ENCODE results near the gene KLHL12. TPM values are rescaled to one million over a fixed set of nuclear protein-coding genes. Genes with fewer than 3 reads are reported as not detected.
A peak's percentile ranks its signal among the peaks of the same experiment; 100 is the strongest.

KLHL12 gene
- total and polyA plus RNA-seq, 2 donors, result 19.3 to 25.1 TPM

GRCh38 chr1:202958544-202959275 is 31.7 kb upstream of the KLHL12 start:
- H3K27ac ChIP-seq (ENCODE audit: low read depth), result peak overlapping the region; percentile 38
- DNase-seq (ENCODE audit: extremely low spot score), result no peak
- WGBS, result 2% methylated on average over 10 of the region's 10 CpGs
- no peaks in the 10 kb centered on the region for H3K36me3 ChIP-seq (ENCODE audit: insufficient read depth)
- peaks cover 2% of the 10 kb centered on the region for H3K4me1 ChIP-seq (ENCODE audit: insufficient read depth)
- H3K4me3 ChIP-seq (ENCODE audit: low read depth, low read length), result peak overlapping the region; percentile 99

DNA sequence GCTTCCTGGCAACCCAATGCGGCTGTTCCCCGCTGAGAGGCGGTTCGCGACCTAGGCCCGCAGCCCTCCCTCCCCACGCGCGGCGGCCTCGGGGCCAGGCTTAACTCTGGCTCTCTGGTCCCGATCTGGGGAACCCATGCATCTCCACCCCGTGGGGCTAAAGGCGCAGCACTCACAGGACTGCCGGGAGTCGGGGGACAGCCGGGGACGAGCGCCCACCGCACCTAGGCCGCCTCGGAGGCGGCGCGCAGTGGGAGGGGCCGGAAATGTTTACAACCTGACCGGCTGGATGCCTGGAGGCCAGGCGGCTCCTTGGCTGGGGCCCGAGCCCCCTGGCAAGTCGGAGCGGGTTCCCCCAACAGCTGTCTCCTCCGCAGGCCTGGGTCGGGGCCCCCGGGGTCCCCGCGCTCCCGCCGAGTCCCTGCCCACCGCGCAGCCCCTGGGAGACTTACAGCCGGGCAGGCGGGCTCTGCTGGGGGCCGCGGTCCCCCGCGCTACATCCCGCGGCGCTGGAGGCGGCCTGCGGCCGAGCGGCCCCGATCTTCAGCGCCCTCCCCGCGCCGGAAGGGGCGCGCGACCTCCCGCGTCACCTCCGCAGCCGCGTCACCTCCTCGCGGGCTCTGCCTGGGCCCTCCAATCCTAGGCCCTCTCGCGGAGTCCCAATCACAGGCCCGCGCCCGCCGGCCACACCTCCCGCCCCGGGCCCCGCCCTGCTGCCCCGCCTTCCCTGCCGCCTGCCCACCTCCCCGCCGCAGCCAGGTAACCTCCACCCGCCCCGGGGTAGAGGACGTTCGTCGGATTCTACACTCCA is 30.9 kb upstream of the KLHL12 start, which contains the start of gene ADIPOR1:
Gene ADIPOR1 (minus strand): TSS at position 580 of the 811 bp plus-strand sequence. CDS start 7,242 bp downstream, outside the sequence.
- DNase-seq (ENCODE audit: extremely low spot score), result peak; percentile 66
- peaks cover 2% of the 10 kb centered on the region for H3K4me1 ChIP-seq (ENCODE audit: insufficient read depth)
- peak within 1 kb of the TSS; percentile 99 for H3K4me3 ChIP-seq (ENCODE audit: low read depth, low read length)
- H3K36me3 ChIP-seq (ENCODE audit: insufficient read depth), result no peaks in the 10 kb centered on the region
- under 1% methylated on average over 86 of the region's 86 CpGs for WGBS
- H3K27ac ChIP-seq (ENCODE audit: low read depth), result peak within 1 kb of the TSS; percentile 97

- peak overlapping the region; percentile 99 for H3K4me3 ChIP-seq (ENCODE audit: low read depth, low read length)
- H3K36me3 ChIP-seq (ENCODE audit: insufficient read depth), result no peaks in the 10 kb centered on the region
- no peak overlapping the region for H3K27ac ChIP-seq (ENCODE audit: low read depth)
- peaks cover 2% of the 10 kb centered on the region for H3K4me1 ChIP-seq (ENCODE audit: insufficient read depth)
- 66% methylated on average over 6 of the region's 6 CpGs for WGBS
- DNase-seq (ENCODE audit: extremely low spot score), result no peak
Measured at GRCh38 chr1:202956969-202957368, 29.9 kb upstream of the KLHL12 start.

- Histone ChIP-seq H3K36me3 (ENCODE audit: insufficient read depth) (peaks cover 4% of the 10 kb centered on the region), H3K27ac (ENCODE audit: low read depth) (no peak overlapping the region), H3K4me1 (ENCODE audit: insufficient read depth) (peaks cover 2% of the 10 kb centered on the region), H3K4me3 (ENCODE audit: low read depth, low read length) (no peak overlapping the region)
- 67% methylated on average over 6 of the region's 6 CpGs for WGBS
- DNase-seq (ENCODE audit: extremely low spot score), result no peak
Measured at GRCh38 chr1:202954057-202954745, 27.2 kb upstream of the KLHL12 start.

GRCh38 chr1:202953392-202953791 is 26.4 kb upstream of the KLHL12 start:
- Histone ChIP-seq H3K36me3 (ENCODE audit: insufficient read depth) (peaks cover 4% of the 10 kb centered on the region), H3K4me1 (ENCODE audit: insufficient read depth) (no peaks in the 10 kb centered on the region), H3K27ac (ENCODE audit: low read depth) (no peak overlapping the region), H3K4me3 (ENCODE audit: low read depth, low read length) (no peak overlapping the region)
- DNase-seq (ENCODE audit: extremely low spot score), result no peak

- H3K4me3 ChIP-seq (ENCODE audit: low read depth, low read length), result no peak overlapping the region
- peaks cover 4% of the 10 kb centered on the region for H3K36me3 ChIP-seq (ENCODE audit: insufficient read depth)
- DNase-seq (ENCODE audit: extremely low spot score), result no peak
- 61% methylated on average over 4 of the region's 4 CpGs for WGBS
- H3K4me1 ChIP-seq (ENCODE audit: insufficient read depth), result no peaks in the 10 kb centered on the region
- H3K27ac ChIP-seq (ENCODE audit: low read depth), result no peak overlapping the region
Measured at GRCh38 chr1:202952818-202953217, 25.8 kb upstream of the KLHL12 start.

- H3K36me3 ChIP-seq (ENCODE audit: insufficient read depth), result peaks cover 4% of the 10 kb centered on the region
- 82% methylated on average over 1 of the region's 1 CpG for WGBS
- H3K4me3 ChIP-seq (ENCODE audit: low read depth, low read length), result no peak overlapping the region
- no peak for DNase-seq (ENCODE audit: extremely low spot score)
- H3K27ac ChIP-seq (ENCODE audit: low read depth), result no peak overlapping the region
- H3K4me1 ChIP-seq (ENCODE audit: insufficient read depth), result no peaks in the 10 kb centered on the region
Measured at GRCh38 chr1:202952099-202952498, 25.1 kb upstream of the KLHL12 start.

DNA sequence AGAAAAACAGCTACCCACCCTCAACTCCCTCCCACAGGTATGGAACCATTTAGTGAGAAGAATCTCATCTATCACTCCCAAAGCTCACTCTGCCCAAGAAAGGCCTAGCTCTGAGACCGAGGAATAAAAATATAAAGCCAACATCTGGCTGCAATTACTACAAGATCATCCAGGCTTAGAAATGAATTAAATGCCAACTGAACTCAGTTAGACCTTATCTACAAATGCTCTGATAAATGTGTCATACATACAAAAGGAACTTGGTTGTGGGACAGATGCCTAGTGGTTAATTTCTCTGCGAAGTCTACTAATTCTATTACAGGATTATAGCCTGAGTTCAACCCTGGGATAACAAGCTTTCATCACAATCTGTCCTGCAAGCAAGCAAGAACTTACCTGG is 24.4 kb upstream of the KLHL12 start:
- Histone ChIP-seq H3K4me3 (ENCODE audit: low read depth, low read length) (no peak overlapping the region), H3K27ac (ENCODE audit: low read depth) (no peak overlapping the region), H3K4me1 (ENCODE audit: insufficient read depth) (no peaks in the 10 kb centered on the region), H3K36me3 (ENCODE audit: insufficient read depth) (peaks cover 4% of the 10 kb centered on the region)
- DNase-seq (ENCODE audit: extremely low spot score), result no peak
- 52% methylated on average over 2 of the region's 2 CpGs for WGBS

DNA sequence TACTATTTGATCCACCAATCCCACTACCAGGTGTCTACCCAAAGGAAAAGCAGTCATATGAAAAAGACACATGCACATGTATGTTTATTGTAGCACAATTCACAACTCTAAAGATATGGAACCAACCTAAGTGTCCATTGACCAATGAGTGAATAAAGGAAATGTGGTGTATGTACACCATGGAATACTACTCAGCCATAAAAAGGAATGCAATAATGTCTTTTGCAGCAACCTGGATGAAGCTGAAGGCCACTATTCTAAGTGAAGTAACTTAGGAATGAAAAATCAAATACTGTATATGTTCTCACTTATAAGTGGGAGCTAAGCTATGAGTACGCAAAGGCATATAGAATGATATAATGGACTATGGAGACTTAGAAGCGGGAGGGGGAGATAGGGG is 18.4 kb upstream of the KLHL12 start:
- H3K36me3 ChIP-seq (ENCODE audit: insufficient read depth), result peaks cover 14% of the 10 kb centered on the region
- no peak for DNase-seq (ENCODE audit: extremely low spot score)
- no peak overlapping the region for H3K27ac ChIP-seq (ENCODE audit: low read depth)
- no peaks in the 10 kb centered on the region for H3K4me1 ChIP-seq (ENCODE audit: insufficient read depth)
- no peak overlapping the region for H3K4me3 ChIP-seq (ENCODE audit: low read depth, low read length)
- WGBS, result 97% methylated on average over 2 of the region's 2 CpGs

DNA sequence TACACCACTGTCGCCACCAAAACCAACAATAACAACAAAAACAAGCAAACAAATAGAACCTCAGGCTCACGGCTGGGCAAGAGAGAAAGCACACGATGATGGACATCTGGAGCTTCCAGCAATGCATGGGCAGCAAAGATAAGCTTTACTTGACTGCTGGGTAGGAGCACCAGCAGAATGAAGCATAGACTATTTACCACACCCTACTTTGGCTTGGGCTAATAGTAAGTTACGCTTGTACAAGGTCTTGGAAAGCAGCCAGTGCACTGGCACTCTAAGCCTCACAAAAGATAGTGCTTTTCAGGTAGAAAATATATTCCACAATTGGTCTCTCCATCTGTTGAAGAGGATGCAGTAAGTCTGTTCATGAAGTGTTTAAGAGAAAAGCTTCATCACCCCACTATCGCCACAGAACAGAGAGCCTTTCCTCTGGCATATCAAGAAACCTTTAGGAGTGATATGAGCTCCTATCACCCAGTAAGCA is 17.4 kb upstream of the KLHL12 start:
- WGBS, result 91% methylated on average over 5 of the region's 5 CpGs
- DNase-seq (ENCODE audit: extremely low spot score), result no peak
- peaks cover 12% of the 10 kb centered on the region for H3K36me3 ChIP-seq (ENCODE audit: insufficient read depth)
- H3K4me3 ChIP-seq (ENCODE audit: low read depth, low read length), result no peak overlapping the region
- H3K4me1 ChIP-seq (ENCODE audit: insufficient read depth), result no peaks in the 10 kb centered on the region
- no peak overlapping the region for H3K27ac ChIP-seq (ENCODE audit: low read depth)

- no peak for DNase-seq (ENCODE audit: extremely low spot score)
- 87% methylated on average over 1 of the region's 1 CpG for WGBS
- H3K27ac ChIP-seq (ENCODE audit: low read depth), result no peak overlapping the region
- peaks cover 12% of the 10 kb centered on the region for H3K36me3 ChIP-seq (ENCODE audit: insufficient read depth)
- no peak overlapping the region for H3K4me3 ChIP-seq (ENCODE audit: low read depth, low read length)
- no peaks in the 10 kb centered on the region for H3K4me1 ChIP-seq (ENCODE audit: insufficient read depth)
Measured at GRCh38 chr1:202942426-202942825, 15.4 kb upstream of the KLHL12 start.

DNA sequence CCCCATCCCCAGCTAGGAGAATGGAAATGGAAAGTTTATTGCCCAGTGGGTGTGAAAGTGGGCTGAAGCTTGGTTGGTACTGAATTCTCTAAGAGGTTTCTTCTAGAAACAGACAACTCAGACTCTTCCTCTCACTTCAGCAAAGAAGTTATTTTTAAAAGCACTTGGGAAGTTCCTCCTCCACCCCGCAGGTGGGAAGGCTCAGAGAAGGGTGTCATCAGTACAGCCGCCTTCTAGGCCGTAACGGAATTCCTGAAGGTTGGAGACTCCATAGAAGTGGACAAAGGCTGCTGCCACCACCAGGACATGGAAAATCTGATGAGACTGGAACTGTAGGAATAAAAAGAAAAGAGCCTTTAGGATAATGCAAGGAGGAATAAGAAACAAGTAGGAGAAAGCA is 14.3 kb upstream of the KLHL12 start:
- Histone ChIP-seq H3K4me3 (ENCODE audit: low read depth, low read length) (no peak overlapping the region), H3K4me1 (ENCODE audit: insufficient read depth) (no peaks in the 10 kb centered on the region), H3K27ac (ENCODE audit: low read depth) (no peak overlapping the region), H3K36me3 (ENCODE audit: insufficient read depth) (peaks cover 12% of the 10 kb centered on the region)
- no peak for DNase-seq (ENCODE audit: extremely low spot score)
- 87% methylated on average over 4 of the region's 4 CpGs for WGBS

- no peaks in the 10 kb centered on the region for H3K4me1 ChIP-seq (ENCODE audit: insufficient read depth)
- no peak for DNase-seq (ENCODE audit: extremely low spot score)
- no peak overlapping the region for H3K4me3 ChIP-seq (ENCODE audit: low read depth, low read length)
- H3K36me3 ChIP-seq (ENCODE audit: insufficient read depth), result peaks cover 11% of the 10 kb centered on the region
- H3K27ac ChIP-seq (ENCODE audit: low read depth), result no peak overlapping the region
Measured at GRCh38 chr1:202940561-202940960, 13.5 kb upstream of the KLHL12 start.

Data from urinary bladder (tissue), 4 donors.